ENCODE data around the gene KAT2B. TPM values are rescaled to one million over a fixed set of nuclear protein-coding genes. Genes with fewer than 3 reads are reported as not detected.
"Not testable (repeated sequence)": the region's sequence is repeated elsewhere in the genome, so short reads cannot be mapped to it uniquely, and the experiment has no call there.

The KAT2B gene
- 31.8 and 33.6 TPM in 2 replicates for total RNA-seq (2014; rRNA removed; shearing (Covaris generic))
- 49.7 and 70.8 TPM in 2 replicates for polyA plus RNA-seq (2015; cell fraction: cytosol; rRNA removed)
- polyA plus RNA-seq (2015; cell fraction: nucleus; rRNA removed): 84.9 and 100 TPM in 2 replicates

- in situ Hi-C loops (cut with HindIII; ENCODE audit: low pct_unique_long_range_greater_than_20kb, low sequenced_read_pairs): no loop called here
- DNase-seq (ENCODE audit: low read depth, low spot score): peak; percentile 76
Measured at GRCh38 chr3:20039765-20040547, at the start of gene KAT2B. KAT2B (plus strand) TSS chr3:20040446; CDS start chr3:20040478, 32 bp downstream.

- in situ Hi-C loops (cut with HindIII; ENCODE audit: low pct_unique_long_range_greater_than_20kb, low sequenced_read_pairs): no loop called here
Measured at GRCh38 chr3:19994796-19995195, 45.5 kb upstream of the KAT2B start.

GRCh38 chr3:19997502-19997901 is 42.7 kb upstream of the KAT2B start:
- in situ Hi-C loops (cut with HindIII; ENCODE audit: low pct_unique_long_range_greater_than_20kb, low sequenced_read_pairs): no loop called here
- DNase-seq (ENCODE audit: low read depth, low spot score): no peak

More at GRCh38 chr3:19994796-19995195, 45.5 kb upstream of the KAT2B start:
- no peak for DNase-seq (ENCODE audit: low read depth, low spot score)

GRCh38 chr3:20001932-20002331 is 38.3 kb upstream of the KAT2B start:
- DNase-seq (ENCODE audit: low read depth, low spot score): no peak
- in situ Hi-C loops (cut with HindIII; ENCODE audit: low pct_unique_long_range_greater_than_20kb, low sequenced_read_pairs): no loop called here

GRCh38 chr3:20007960-20008359 is 32.3 kb upstream of the KAT2B start:
- no peak for DNase-seq (ENCODE audit: low read depth, low spot score)
- in situ Hi-C loops (cut with HindIII; ENCODE audit: low pct_unique_long_range_greater_than_20kb, low sequenced_read_pairs): no loop called here

GRCh38 chr3:20008646-20009045 is 31.6 kb upstream of the KAT2B start:
- in situ Hi-C loops (cut with HindIII; ENCODE audit: low pct_unique_long_range_greater_than_20kb, low sequenced_read_pairs): no loop called here
- no peak for DNase-seq (ENCODE audit: low read depth, low spot score)

- in situ Hi-C loops (cut with HindIII; ENCODE audit: low pct_unique_long_range_greater_than_20kb, low sequenced_read_pairs): no loop called here
Measured at GRCh38 chr3:20012164-20012563, 28.1 kb upstream of the KAT2B start, which contains the start of gene PP2D1. PP2D1 (minus strand) TSS chr3:20012264; CDS start chr3:20012072, 192 bp downstream.

GRCh38 chr3:20013396-20013795 is 26.9 kb upstream of the KAT2B start:
- in situ Hi-C loops (cut with HindIII; ENCODE audit: low pct_unique_long_range_greater_than_20kb, low sequenced_read_pairs): no loop called here
- DNase-seq (ENCODE audit: low read depth, low spot score): no peak

More at GRCh38 chr3:20012164-20012563, 28.1 kb upstream of the KAT2B start, which contains the start of gene PP2D1:
- DNase-seq (ENCODE audit: low read depth, low spot score): no peak

- DNase-seq (ENCODE audit: low read depth, low spot score): no peak
- in situ Hi-C loops (cut with HindIII; ENCODE audit: low pct_unique_long_range_greater_than_20kb, low sequenced_read_pairs): no loop called here
Measured at GRCh38 chr3:20015525-20015924, 24.7 kb upstream of the KAT2B start.

GRCh38 chr3:20016076-20016475 is 24.2 kb upstream of the KAT2B start:
- DNase-seq (ENCODE audit: low read depth, low spot score); in situ Hi-C loops (cut with HindIII; ENCODE audit: low pct_unique_long_range_greater_than_20kb, low sequenced_read_pairs): not testable (repeated sequence)

- in situ Hi-C loops (cut with HindIII; ENCODE audit: low pct_unique_long_range_greater_than_20kb, low sequenced_read_pairs): no loop called here
- no peak for DNase-seq (ENCODE audit: low read depth, low spot score)
Measured at GRCh38 chr3:20022954-20023622, 17.2 kb upstream of the KAT2B start.

- DNase-seq (ENCODE audit: low read depth, low spot score): peak; percentile 86
- in situ Hi-C loops (cut with HindIII; ENCODE audit: low pct_unique_long_range_greater_than_20kb, low sequenced_read_pairs): no loop called here
Measured at GRCh38 chr3:20023623-20024405, 16.4 kb upstream of the KAT2B start.

GRCh38 chr3:20027136-20027535 is 13.1 kb upstream of the KAT2B start:
- in situ Hi-C loops (cut with HindIII; ENCODE audit: low pct_unique_long_range_greater_than_20kb, low sequenced_read_pairs): no loop called here
- DNase-seq (ENCODE audit: low read depth, low spot score): no peak

- in situ Hi-C loops (cut with HindIII; ENCODE audit: low pct_unique_long_range_greater_than_20kb, low sequenced_read_pairs): no loop called here
- no peak for DNase-seq (ENCODE audit: low read depth, low spot score)
Measured at GRCh38 chr3:20028905-20029331, 11.3 kb upstream of the KAT2B start.

- DNase-seq (ENCODE audit: low read depth, low spot score); in situ Hi-C loops (cut with HindIII; ENCODE audit: low pct_unique_long_range_greater_than_20kb, low sequenced_read_pairs): not testable (repeated sequence)
Measured at GRCh38 chr3:20031939-20032338, 8.3 kb upstream of the KAT2B start.

- no peak for DNase-seq (ENCODE audit: low read depth, low spot score)
- in situ Hi-C loops (cut with HindIII; ENCODE audit: low pct_unique_long_range_greater_than_20kb, low sequenced_read_pairs): no loop called here
Measured at GRCh38 chr3:20035019-20035418, 5.2 kb upstream of the KAT2B start.

- in situ Hi-C loops (cut with HindIII; ENCODE audit: low pct_unique_long_range_greater_than_20kb, low sequenced_read_pairs): no loop called here
- DNase-seq (ENCODE audit: low read depth, low spot score): no peak
Measured at GRCh38 chr3:20037255-20037996, 2.8 kb upstream of the KAT2B start.
